ENCODE results near the gene PRKCH. TPM values are rescaled to one million over a fixed set of nuclear protein-coding genes. Genes with fewer than 3 reads are reported as not detected.

PRKCH gene
- total RNA-seq, 1 experiment from 2014 or later = 12.4 TPM

DNA sequence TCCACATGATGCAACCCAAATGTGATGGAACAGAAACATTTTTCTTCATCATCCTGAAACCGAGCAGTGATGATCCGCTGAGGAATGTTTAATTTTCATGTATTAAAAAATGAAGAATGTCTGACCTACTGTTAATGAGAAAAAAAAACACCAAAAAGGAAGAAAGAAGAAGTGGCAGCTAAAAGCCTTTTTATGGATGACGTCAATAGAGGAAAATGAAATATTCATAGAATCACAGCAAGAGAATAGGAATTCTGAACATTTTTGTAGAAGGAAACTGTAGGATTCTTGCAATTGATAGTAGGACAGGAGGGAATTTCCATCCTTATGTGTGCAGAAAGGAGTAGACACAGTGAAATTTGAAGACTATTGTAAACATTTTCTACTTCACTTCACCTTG lies 112.9 kb downstream of the PRKCH start:
- no peaks in the 10 kb centered on the region for H3K27me3 Mint-ChIP-seq (ENCODE audit: insufficient read depth, unreplicated experiment)
- H3K4me3 Mint-ChIP-seq (ENCODE audit: unreplicated experiment) = no peak overlapping the region
- ChIA-PET CTCF (interaction anchor here (0.7 kb wide), 1 partner anchor 55 kb away, joined by 3 read pairs; no protein-coding TSS in a partner anchor), POLR2A (interaction anchor here (0.8 to 1.6 kb wide), 2 partner anchors 22 to 41 kb away, joined by 3 to 4 read pairs; no protein-coding TSS in a partner anchor)
- no TSS peak for BruUV-seq (replicated peaks)
- intact Hi-C loops (cut with micrococcal nuclease) = no loop called here
- peaks cover 15% of the 10 kb centered on the region for H3K4me1 Mint-ChIP-seq (ENCODE audit: insufficient read depth, unreplicated experiment)
- H3K27ac Mint-ChIP-seq (ENCODE audit: low read depth, unreplicated experiment) = no peak overlapping the region
- no peaks in the 10 kb centered on the region for H3K36me3 Mint-ChIP-seq (ENCODE audit: insufficient read depth, unreplicated experiment)
- DNase-seq (ENCODE audit: unreplicated experiment) = no peak
- H3K9me3 Mint-ChIP-seq (ENCODE audit: unreplicated experiment) = no peaks in the 10 kb centered on the region
- TF ChIP-seq, protein P1, sequence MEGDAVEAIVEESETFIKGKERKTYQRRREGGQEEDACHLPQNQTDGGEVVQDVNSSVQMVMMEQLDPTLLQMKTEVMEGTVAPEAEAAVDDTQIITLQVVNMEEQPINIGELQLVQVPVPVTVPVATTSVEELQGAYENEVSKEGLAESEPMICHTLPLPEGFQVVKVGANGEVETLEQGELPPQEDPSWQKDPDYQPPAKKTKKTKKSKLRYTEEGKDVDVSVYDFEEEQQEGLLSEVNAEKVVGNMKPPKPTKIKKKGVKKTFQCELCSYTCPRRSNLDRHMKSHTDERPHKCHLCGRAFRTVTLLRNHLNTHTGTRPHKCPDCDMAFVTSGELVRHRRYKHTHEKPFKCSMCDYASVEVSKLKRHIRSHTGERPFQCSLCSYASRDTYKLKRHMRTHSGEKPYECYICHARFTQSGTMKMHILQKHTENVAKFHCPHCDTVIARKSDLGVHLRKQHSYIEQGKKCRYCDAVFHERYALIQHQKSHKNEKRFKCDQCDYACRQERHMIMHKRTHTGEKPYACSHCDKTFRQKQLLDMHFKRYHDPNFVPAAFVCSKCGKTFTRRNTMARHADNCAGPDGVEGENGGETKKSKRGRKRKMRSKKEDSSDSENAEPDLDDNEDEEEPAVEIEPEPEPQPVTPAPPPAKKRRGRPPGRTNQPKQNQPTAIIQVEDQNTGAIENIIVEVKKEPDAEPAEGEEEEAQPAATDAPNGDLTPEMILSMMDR (IDR thresholded peaks at IDR 0.05; ENCODE audit: unreplicated experiment) = no peak

DNA sequence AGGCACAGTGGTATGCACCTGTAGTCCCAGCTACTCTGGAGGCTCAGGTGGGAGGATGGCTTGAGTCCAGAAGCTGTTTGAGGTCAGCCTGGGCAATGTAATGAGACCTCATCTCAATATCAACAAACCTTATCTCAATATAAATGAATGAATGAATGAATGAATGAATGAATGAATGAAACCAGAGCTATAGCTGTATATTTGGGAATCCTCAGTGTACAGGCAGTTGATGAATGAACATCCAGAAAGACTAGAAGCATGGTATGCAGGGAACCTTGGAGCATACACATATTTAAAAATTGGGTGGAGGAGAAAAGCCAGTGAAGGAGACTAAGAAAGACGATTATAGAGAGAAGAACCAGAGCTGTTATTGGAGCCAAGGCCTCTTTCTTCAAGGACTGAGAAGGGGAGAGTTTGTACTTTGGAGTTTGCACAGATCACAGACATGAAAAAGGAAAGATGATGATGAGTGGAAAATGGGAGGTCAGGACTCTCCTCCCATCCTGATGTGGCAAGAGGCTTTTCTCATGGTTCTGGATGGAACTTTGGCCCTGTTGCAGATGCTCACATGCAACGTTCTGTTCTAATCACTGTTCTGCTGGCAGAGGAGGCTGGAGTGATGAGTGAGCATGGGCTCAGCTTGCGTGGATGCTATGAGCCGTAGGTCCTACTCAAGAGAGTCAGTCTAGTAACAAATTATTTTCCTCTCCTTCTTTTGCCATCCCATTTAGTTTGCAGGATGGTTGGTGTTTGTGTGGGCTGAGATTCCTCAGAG lies 114.4 kb downstream of the PRKCH start:
- H3K4me1 Mint-ChIP-seq (ENCODE audit: insufficient read depth, unreplicated experiment) = peaks cover 24% of the 10 kb centered on the region
- TF ChIP-seq, protein P1 (IDR thresholded peaks at IDR 0.05; ENCODE audit: unreplicated experiment) = no peak
- no peak overlapping the region for H3K4me3 Mint-ChIP-seq (ENCODE audit: unreplicated experiment)
- no peak for DNase-seq (ENCODE audit: unreplicated experiment)
- no peaks in the 10 kb centered on the region for H3K9me3 Mint-ChIP-seq (ENCODE audit: unreplicated experiment)
- no peaks in the 10 kb centered on the region for H3K36me3 Mint-ChIP-seq (ENCODE audit: insufficient read depth, unreplicated experiment)
- H3K27me3 Mint-ChIP-seq (ENCODE audit: insufficient read depth, unreplicated experiment) = no peaks in the 10 kb centered on the region
- CTCF ChIA-PET = interaction anchor here (0.9 kb wide), 1 partner anchor 113 kb away, joined by 3 read pairs; no protein-coding TSS in a partner anchor
- no TSS peak for BruUV-seq (replicated peaks)
- POLR2A ChIA-PET = interaction anchor here (1.3 kb wide), 1 partner anchor 16 kb away, joined by 4 read pairs; no protein-coding TSS in a partner anchor
- no peak overlapping the region for H3K27ac Mint-ChIP-seq (ENCODE audit: low read depth, unreplicated experiment)
- intact Hi-C loops (cut with micrococcal nuclease) = no loop called here

DNA sequence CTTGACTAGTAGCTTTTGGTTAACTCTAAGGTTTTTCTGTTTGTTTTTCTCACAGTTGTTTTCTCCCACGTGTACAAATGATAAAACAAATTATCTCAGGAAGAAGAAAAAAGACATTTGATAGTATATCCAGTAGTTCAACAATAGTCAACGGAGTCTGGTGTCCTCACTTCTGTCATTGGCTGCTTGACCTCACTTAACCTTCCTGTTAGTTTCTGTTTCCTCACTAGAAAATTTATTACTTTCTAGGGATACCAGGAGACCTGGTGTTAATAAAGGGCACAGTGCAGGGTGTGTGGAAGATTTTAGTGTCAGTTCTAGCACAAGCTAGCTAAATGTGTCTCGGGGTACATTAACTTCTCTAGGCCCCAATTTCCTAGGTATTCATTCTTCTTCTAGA lies 116.0 kb downstream of the PRKCH start:
- CTCF ChIA-PET = interaction anchor here (0.7 kb wide), 1 partner anchor 62 kb away, joined by 3 read pairs; no protein-coding TSS in a partner anchor
- BruUV-seq (replicated peaks) = no TSS peak
- intact Hi-C loops (cut with micrococcal nuclease) = no loop called here
- no peak for DNase-seq (ENCODE audit: unreplicated experiment)
- no peak overlapping the region for H3K27ac Mint-ChIP-seq (ENCODE audit: low read depth, unreplicated experiment)
- H3K27me3 Mint-ChIP-seq (ENCODE audit: insufficient read depth, unreplicated experiment) = no peaks in the 10 kb centered on the region
- no peaks in the 10 kb centered on the region for H3K36me3 Mint-ChIP-seq (ENCODE audit: insufficient read depth, unreplicated experiment)
- POLR2A ChIA-PET = interaction anchor here (0.6 to 3.3 kb wide), 3 partner anchors 8 to 265 kb away, joined by 3 to 21 read pairs (median 8); no protein-coding TSS in a partner anchor
- H3K4me3 Mint-ChIP-seq (ENCODE audit: unreplicated experiment) = no peak overlapping the region
- TF ChIP-seq, protein P1 (IDR thresholded peaks at IDR 0.05; ENCODE audit: unreplicated experiment) = no peak
- no peaks in the 10 kb centered on the region for H3K9me3 Mint-ChIP-seq (ENCODE audit: unreplicated experiment)
- peaks cover 24% of the 10 kb centered on the region for H3K4me1 Mint-ChIP-seq (ENCODE audit: insufficient read depth, unreplicated experiment)

DNA sequence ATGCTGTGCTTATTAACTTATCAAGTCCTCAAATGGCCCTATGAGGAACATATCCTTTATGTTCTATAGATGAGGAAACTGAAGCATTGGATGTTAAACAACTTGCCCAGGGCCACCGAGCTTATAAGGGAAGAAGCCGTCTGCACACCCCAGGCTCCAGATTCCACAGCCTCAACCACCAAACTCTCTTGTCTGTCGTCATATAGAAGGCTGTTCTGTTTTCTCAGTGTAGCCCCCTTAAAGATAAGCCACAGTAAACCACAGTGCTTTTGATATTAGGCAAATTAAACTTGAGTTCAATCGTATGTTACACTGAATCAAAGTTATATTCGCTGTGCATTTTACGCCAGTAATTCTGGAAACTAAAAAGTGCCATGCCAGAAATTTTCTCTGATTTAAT lies 116.7 kb downstream of the PRKCH start:
- no peak overlapping the region for H3K4me3 Mint-ChIP-seq (ENCODE audit: unreplicated experiment)
- intact Hi-C loops (cut with micrococcal nuclease) = no loop called here

More for the DNA sequence above, 116.7 kb downstream of the PRKCH start:
- ChIA-PET POLR2A (interaction anchor here (1.1 to 3.3 kb wide), 5 partner anchors 9 to 153 kb away, joined by 3 to 21 read pairs (median 8); partner anchors contain the start of gene PRKCH), CTCF (interaction anchor here (0.6 kb wide), 1 partner anchor 1533 kb away, joined by 3 read pairs; no protein-coding TSS in a partner anchor)
- DNase-seq (ENCODE audit: unreplicated experiment) = no peak
- H3K27ac Mint-ChIP-seq (ENCODE audit: low read depth, unreplicated experiment) = peak overlapping the region; percentile 86
- no TSS peak for BruUV-seq (replicated peaks)
- TF ChIP-seq, protein P1 (IDR thresholded peaks at IDR 0.05; ENCODE audit: unreplicated experiment) = no peak
- no peaks in the 10 kb centered on the region for H3K36me3 Mint-ChIP-seq (ENCODE audit: insufficient read depth, unreplicated experiment)
- H3K9me3 Mint-ChIP-seq (ENCODE audit: unreplicated experiment) = no peaks in the 10 kb centered on the region
- H3K27me3 Mint-ChIP-seq (ENCODE audit: insufficient read depth, unreplicated experiment) = no peaks in the 10 kb centered on the region
- peaks cover 22% of the 10 kb centered on the region for H3K4me1 Mint-ChIP-seq (ENCODE audit: insufficient read depth, unreplicated experiment)

Data from MCF 10A (cell line).